SHP77 treated with DMSO at 0.1 percent for 48 hours (cell line): Measurements from ENCODE around the gene CCNL1.
"Not testable (repeated sequence)": the region's sequence is repeated elsewhere in the genome, so short reads cannot be mapped to it uniquely, and the experiment has no call there.

Experiments used
- DNase-seq: peaks from one replicate; lab custom pipeline; 2025; lab: John Stamatoyannopoulos, UW

CCNL1 gene

DNA sequence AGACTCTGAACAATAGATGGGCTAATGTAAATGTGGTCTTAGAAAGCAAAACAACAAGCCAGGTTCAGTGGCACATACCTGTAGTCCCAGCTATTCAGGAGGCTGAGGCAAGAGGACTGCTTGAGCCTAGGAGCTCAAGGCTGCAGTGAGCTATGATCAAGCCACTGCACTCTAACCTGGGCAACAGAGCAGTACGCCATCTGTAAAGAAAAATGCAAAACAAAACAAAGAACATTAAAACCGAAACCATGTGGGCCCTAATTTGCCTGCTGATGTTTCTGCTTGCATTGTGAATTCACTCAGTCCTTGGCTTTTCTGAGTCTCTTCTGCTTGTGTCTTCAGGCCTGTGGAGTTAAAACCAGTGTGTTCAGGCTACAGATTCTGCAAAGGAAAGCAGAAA, 56.7 kb downstream of the CCNL1 start:
- DNase-seq: no peak

GRCh38 chr3:157102595-157102994, 57.4 kb downstream of the CCNL1 start:
- DNase-seq: not testable (repeated sequence)

DNA sequence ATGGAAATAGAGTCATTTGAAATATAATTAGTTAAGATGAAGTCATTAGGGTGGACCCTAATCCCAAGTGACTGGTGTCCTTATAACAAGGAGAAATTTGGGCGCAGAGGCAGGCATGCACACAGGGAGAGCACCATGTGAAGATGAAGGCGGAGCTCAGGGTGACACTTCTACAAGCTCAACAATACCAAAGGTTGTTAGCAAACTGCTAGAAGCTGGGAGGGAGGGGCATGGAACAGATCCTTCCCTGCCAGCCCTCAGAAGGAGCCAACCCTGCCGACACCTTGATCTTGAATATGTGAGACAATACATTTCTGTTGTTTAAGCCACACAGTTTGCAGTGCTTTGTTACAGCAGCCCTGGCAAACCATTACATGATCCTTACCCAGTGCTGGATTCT, 57.8 kb downstream of the CCNL1 start:
- no peak for DNase-seq

GRCh38 chr3:157101486-157101885, 58.5 kb downstream of the CCNL1 start:
- no peak for DNase-seq

DNA sequence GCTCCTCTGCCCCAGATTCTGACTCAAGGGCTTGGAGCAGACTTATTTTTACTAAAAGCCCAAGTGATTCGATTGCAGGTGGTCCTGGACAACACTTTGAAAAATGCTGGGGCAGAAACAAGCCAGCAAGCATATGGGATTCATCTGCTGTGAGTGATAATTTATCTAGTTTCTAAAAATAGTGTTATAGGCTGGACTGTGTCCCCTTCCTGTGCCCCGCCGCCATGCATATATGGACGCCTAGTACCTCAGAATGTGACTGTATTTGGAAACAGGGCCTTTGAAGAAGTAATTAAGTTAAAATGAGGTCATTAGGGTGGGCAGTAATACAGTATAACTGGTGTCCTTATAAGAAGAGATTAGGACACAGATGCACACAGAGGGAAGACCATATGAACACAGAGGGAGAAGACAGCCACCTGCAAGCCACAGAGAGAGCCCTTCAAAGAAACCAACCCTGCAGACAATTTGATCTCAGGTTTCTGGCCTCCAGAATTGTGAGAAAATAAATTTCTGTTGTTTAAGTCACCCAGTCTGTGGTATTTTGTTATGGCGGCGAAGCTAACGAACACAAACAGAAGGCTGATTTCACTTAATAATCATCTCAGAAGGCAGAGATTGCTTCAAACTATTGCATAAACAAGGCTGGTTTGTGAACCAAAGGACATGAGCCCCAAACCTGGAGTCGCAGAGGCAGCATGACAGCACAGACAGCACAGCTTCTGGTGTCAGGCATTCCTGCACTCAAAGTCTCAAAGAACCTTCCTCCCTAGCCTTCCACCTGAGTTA, 59.1 kb downstream of the CCNL1 start:
- no peak for DNase-seq

DNA sequence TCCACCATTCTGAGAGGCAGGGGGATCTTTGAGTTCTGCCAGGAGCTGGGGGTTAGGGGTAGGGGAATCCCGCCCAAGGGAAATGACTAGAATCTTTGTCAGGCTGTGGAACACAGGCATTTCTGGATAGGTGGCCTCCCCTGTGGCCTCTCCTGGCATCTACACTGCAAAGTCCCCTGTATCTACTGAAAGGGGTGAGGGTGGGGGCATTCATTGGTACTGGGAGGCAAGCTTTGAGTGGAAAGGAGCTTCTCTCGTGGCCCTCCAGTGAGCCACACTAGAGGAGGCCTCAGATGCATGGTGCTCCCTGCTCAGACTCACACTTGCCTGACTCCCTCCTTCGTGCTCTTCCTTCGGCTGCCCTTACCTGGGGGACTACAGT, 59.9 kb downstream of the CCNL1 start:
- no peak for DNase-seq

GRCh38 chr3:157099326-157100095, 60.4 kb downstream of the CCNL1 start:
- no peak for DNase-seq

GRCh38 chr3:157098823-157099185, 61.1 kb downstream of the CCNL1 start:
- no peak for DNase-seq

DNA sequence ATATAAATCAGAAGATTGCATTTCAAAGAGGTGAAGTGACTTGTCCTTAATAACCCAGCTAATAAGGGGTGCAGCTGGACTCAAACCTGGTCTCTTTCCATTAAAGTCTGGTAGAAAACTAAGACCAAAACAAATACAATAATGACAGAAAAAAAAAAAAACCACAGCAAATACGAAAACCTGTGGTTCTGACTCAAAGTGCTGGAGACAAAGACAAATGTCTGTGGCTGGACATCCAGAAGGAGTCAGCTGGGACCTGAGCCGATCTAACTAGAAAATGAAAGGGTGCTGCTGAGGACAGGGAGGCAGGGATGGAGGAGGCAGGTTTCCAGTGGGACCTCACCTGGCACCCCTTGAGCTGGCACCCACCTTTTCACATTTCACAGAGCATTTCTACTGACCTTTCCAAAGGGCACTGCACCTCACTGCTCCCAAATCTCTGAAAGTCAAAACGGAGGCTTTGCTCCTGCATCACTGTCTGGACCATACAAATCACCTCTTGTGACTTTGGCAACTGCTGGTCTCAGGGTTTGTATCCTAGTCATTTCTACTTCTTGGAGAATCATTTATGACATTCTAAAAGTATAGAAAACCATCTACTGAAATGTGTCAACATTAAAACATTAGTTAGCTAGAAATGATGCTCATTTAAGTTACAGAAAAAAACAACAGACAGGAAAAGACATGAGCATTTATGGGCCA, 61.7 kb downstream of the CCNL1 start:
- no peak for DNase-seq
